ENCODE measurements around the gene DENND1B.
"Not testable (repeated sequence)": the region's sequence is repeated elsewhere in the genome, so short reads cannot be mapped to it uniquely, and the experiment has no call there.

Gene DENND1B

GRCh38 chr1:197595304-197595904, 179.9 kb downstream of the DENND1B start:
- Histone ChIP-seq H3K9ac (no peak overlapping the region), H3K27ac (no peak overlapping the region), H3K4me2 (no peak overlapping the region), H3K4me3 (no peak overlapping the region), H3K9me3 (replicated peaks in 1 of 11) (no peaks in the 10 kb centered on the region), H3K4me1 (no peaks in the 10 kb centered on the region), H3K36me3 (no peaks in the 10 kb centered on the region), H3K27me3 (no peaks in the 10 kb centered on the region), H4K20me1 (no peaks in the 10 kb centered on the region)
- no peak for TF ChIP-seq Cebpa-rat (IDR thresholded peaks at IDR 0.05)

- Histone ChIP-seq H3K27me3 (no peaks in the 10 kb centered on the region), H3K4me3 (no peak overlapping the region), H3K27ac (no peak overlapping the region), H3K36me3 (no peaks in the 10 kb centered on the region), H3K9ac (no peak overlapping the region), H3K9me3 (replicated peaks in 1 of 11) (no peaks in the 10 kb centered on the region), H3K4me1 (no peaks in the 10 kb centered on the region), H3K4me2 (no peak overlapping the region), H4K20me1 (no peaks in the 10 kb centered on the region)
- no peak for TF ChIP-seq Cebpa-rat (IDR thresholded peaks at IDR 0.05)
Measured at GRCh38 chr1:197590687-197591086, 184.6 kb downstream of the DENND1B start.

GRCh38 chr1:197585809-197586208, 189.5 kb downstream of the DENND1B start:
- no peak for TF ChIP-seq Cebpa-rat (IDR thresholded peaks at IDR 0.05)
- H3K4me3 ChIP-seq = no peak overlapping the region

GRCh38 chr1:197577580-197577979, 197.7 kb downstream of the DENND1B start:
- TF ChIP-seq Cebpa-rat (IDR thresholded peaks at IDR 0.05) = no peak
- no peak overlapping the region for H3K4me3 ChIP-seq
- H3K4me2 ChIP-seq = no peak overlapping the region
- peaks cover 0 to 9% (median 4%) of the 10 kb centered on the region in 11 experiments; a peak in 5 of 22 replicates for H3K9me3 ChIP-seq (replicated peaks in 1 of 11)
- no peaks in the 10 kb centered on the region for H3K4me1 ChIP-seq
- H4K20me1 ChIP-seq = no peaks in the 10 kb centered on the region; a peak in 1 of 22 replicates
- no peak overlapping the region for H3K9ac ChIP-seq
- H3K36me3 ChIP-seq = no peaks in the 10 kb centered on the region; a peak in 1 of 22 replicates
- no peak overlapping the region for H3K27ac ChIP-seq
- no peaks in the 10 kb centered on the region for H3K27me3 ChIP-seq

More at GRCh38 chr1:197585809-197586208, 189.5 kb downstream of the DENND1B start:
- Histone ChIP-seq H3K9ac (no peak overlapping the region), H3K4me2 (no peak overlapping the region), H3K27me3 (no peaks in the 10 kb centered on the region), H3K36me3 (no peaks in the 10 kb centered on the region), H3K9me3 (replicated peaks in 1 of 11) (no peaks in the 10 kb centered on the region), H3K27ac (no peak overlapping the region), H4K20me1 (no peaks in the 10 kb centered on the region; a peak in 1 of 22 replicates), H3K4me1 (no peaks in the 10 kb centered on the region)

GRCh38 chr1:197575531-197575930, 199.7 kb downstream of the DENND1B start:
- not testable (repeated sequence) for H3K4me1 ChIP-seq; H3K4me2 ChIP-seq; H3K27me3 ChIP-seq; H3K36me3 ChIP-seq; H3K4me3 ChIP-seq; H3K27ac ChIP-seq; H3K9ac ChIP-seq; H3K9me3 ChIP-seq (replicated peaks in 1 of 11); H4K20me1 ChIP-seq

GRCh38 chr1:197572169-197572568, 203.1 kb downstream of the DENND1B start:
- Histone ChIP-seq H3K9me3 (replicated peaks in 1 of 11) (peaks cover 4 to 22% (median 12%) of the 10 kb centered on the region in 11 experiments; a peak in 18 of 22 replicates), H3K36me3 (no peaks in the 10 kb centered on the region; a peak in 2 of 22 replicates), H3K4me1 (no peaks in the 10 kb centered on the region), H3K9ac (no peak overlapping the region), H3K4me2 (no peak overlapping the region), H3K4me3 (no peak overlapping the region), H4K20me1 (no peaks in the 10 kb centered on the region), H3K27me3 (no peaks in the 10 kb centered on the region), H3K27ac (no peak overlapping the region)
- no peak for TF ChIP-seq Cebpa-rat (IDR thresholded peaks at IDR 0.05)

- Histone ChIP-seq H3K4me1 (no peaks in the 10 kb centered on the region), H3K27me3 (no peaks in the 10 kb centered on the region), H3K36me3 (no peaks in the 10 kb centered on the region; a peak in 1 of 22 replicates), H4K20me1 (no peaks in the 10 kb centered on the region), H3K9me3 (replicated peaks in 1 of 11) (peaks cover 4 to 22% (median 11%) of the 10 kb centered on the region in 11 experiments; a peak in 18 of 22 replicates), H3K9ac (no peak overlapping the region), H3K27ac (no peak overlapping the region), H3K4me3 (no peak overlapping the region), H3K4me2 (no peak overlapping the region)
- TF ChIP-seq Cebpa-rat (IDR thresholded peaks at IDR 0.05) = no peak
Measured at GRCh38 chr1:197567442-197567841, 207.8 kb downstream of the DENND1B start.

GRCh38 chr1:197561041-197561440, 214.2 kb downstream of the DENND1B start:
- Histone ChIP-seq H3K36me3 (no peaks in the 10 kb centered on the region), H3K4me3 (no peak overlapping the region), H3K9ac (no peak overlapping the region), H3K27me3 (no peaks in the 10 kb centered on the region), H3K4me2 (no peak overlapping the region), H3K4me1 (no peaks in the 10 kb centered on the region), H3K9me3 (replicated peaks in 1 of 11) (no peaks in the 10 kb centered on the region), H3K27ac (no peak overlapping the region), H4K20me1 (no peaks in the 10 kb centered on the region)
- TF ChIP-seq Cebpa-rat (IDR thresholded peaks at IDR 0.05) = no peak

- no peak for TF ChIP-seq Cebpa-rat (IDR thresholded peaks at IDR 0.05)
- Histone ChIP-seq H3K9ac (no peak overlapping the region), H3K4me3 (no peak overlapping the region)
Measured at GRCh38 chr1:197559655-197560054, 215.6 kb downstream of the DENND1B start.

GRCh38 chr1:197559244-197559643, 216.0 kb downstream of the DENND1B start:
- Histone ChIP-seq H4K20me1 (no peaks in the 10 kb centered on the region), H3K4me3 (no peak overlapping the region), H3K36me3 (no peaks in the 10 kb centered on the region), H3K27me3 (no peaks in the 10 kb centered on the region), H3K27ac (no peak overlapping the region), H3K4me2 (no peak overlapping the region), H3K4me1 (no peaks in the 10 kb centered on the region), H3K9ac (no peak overlapping the region), H3K9me3 (replicated peaks in 1 of 11) (no peaks in the 10 kb centered on the region)
- TF ChIP-seq Cebpa-rat (IDR thresholded peaks at IDR 0.05) = no peak

More at GRCh38 chr1:197559655-197560054, 215.6 kb downstream of the DENND1B start:
- H3K27me3 ChIP-seq = no peaks in the 10 kb centered on the region
- H4K20me1 ChIP-seq = no peaks in the 10 kb centered on the region
- H3K27ac ChIP-seq = no peak overlapping the region
- H3K36me3 ChIP-seq = no peaks in the 10 kb centered on the region
- H3K4me1 ChIP-seq = no peaks in the 10 kb centered on the region
- H3K9me3 ChIP-seq (replicated peaks in 1 of 11) = no peaks in the 10 kb centered on the region
- no peak overlapping the region for H3K4me2 ChIP-seq
